ENCODE measurements around the gene IRAK2.

The IRAK2 gene

GRCh38 chr3:10286133-10286524, 121.4 kb downstream of the IRAK2 start:
- Mint-ChIP-seq H3K27me3 (no peaks in the 10 kb centered on the region), H3K27ac (no peak overlapping the region), H3K9me3 (no peaks in the 10 kb centered on the region), H3K4me1 (peaks cover 27% of the 10 kb centered on the region), H3K36me3 (peaks cover 31% of the 10 kb centered on the region), H3K4me3 (no peak overlapping the region)
- CTCF ChIA-PET, result interaction anchor here (0.9 to 4.5 kb wide), 6 partner anchors 12 to 354 kb away, joined by 3 to 18 read pairs (median 4); no protein-coding TSS in a partner anchor
- no peak for DNase-seq

- Mint-ChIP-seq H3K4me1 (peaks cover 32% of the 10 kb centered on the region), H3K36me3 (peaks cover 31% of the 10 kb centered on the region), H3K9me3 (no peaks in the 10 kb centered on the region), H3K4me3 (no peak overlapping the region), H3K27ac (no peak overlapping the region), H3K27me3 (no peaks in the 10 kb centered on the region)
- DNase-seq, result peak; percentile 61
- CTCF ChIA-PET, result interaction anchor here (0.8 to 4.5 kb wide), 9 partner anchors 12 to 355 kb away, joined by 3 to 18 read pairs (median 4); no protein-coding TSS in a partner anchor
Measured at GRCh38 chr3:10286596-10287295, 122.0 kb downstream of the IRAK2 start.

- peak; percentile 6 for DNase-seq
- H3K4me3 Mint-ChIP-seq, result no peak overlapping the region
- no peaks in the 10 kb centered on the region for H3K27me3 Mint-ChIP-seq
- no peak overlapping the region for H3K27ac Mint-ChIP-seq
- CTCF ChIA-PET, result interaction anchor here (0.8 to 4.5 kb wide), 5 partner anchors 24 to 356 kb away, joined by 3 to 18 read pairs (median 3); no protein-coding TSS in a partner anchor
- H3K4me1 Mint-ChIP-seq, result peaks cover 39% of the 10 kb centered on the region
- H3K36me3 Mint-ChIP-seq, result peaks cover 31% of the 10 kb centered on the region
- no peaks in the 10 kb centered on the region for H3K9me3 Mint-ChIP-seq
Measured at GRCh38 chr3:10287936-10288574, 123.3 kb downstream of the IRAK2 start.

- Mint-ChIP-seq H3K27ac (peak overlapping the region; percentile 58), H3K4me3 (no peak overlapping the region), H3K9me3 (no peaks in the 10 kb centered on the region), H3K36me3 (peaks cover 29% of the 10 kb centered on the region), H3K4me1 (peaks cover 36% of the 10 kb centered on the region), H3K27me3 (no peaks in the 10 kb centered on the region)
- CTCF ChIA-PET, result no interaction called here
- DNase-seq, result peak; percentile 15
Measured at GRCh38 chr3:10288575-10288960, 123.8 kb downstream of the IRAK2 start.

- H3K27ac Mint-ChIP-seq, result no peak overlapping the region
Measured at GRCh38 chr3:10289077-10289476, 124.4 kb downstream of the IRAK2 start.

GRCh38 chr3:10289787-10290355, 125.2 kb downstream of the IRAK2 start:
- Mint-ChIP-seq H3K36me3 (peaks cover 27% of the 10 kb centered on the region), H3K27ac (no peak overlapping the region), H3K9me3 (no peaks in the 10 kb centered on the region), H3K4me3 (no peak overlapping the region), H3K4me1 (peaks cover 23% of the 10 kb centered on the region), H3K27me3 (no peaks in the 10 kb centered on the region)
- DNase-seq, result peak; percentile 13
- CTCF ChIA-PET, result interaction anchor here (0.6 kb wide), 1 partner anchor 76 kb away, joined by 4 read pairs; no protein-coding TSS in a partner anchor

More at GRCh38 chr3:10289077-10289476, 124.4 kb downstream of the IRAK2 start:
- no peaks in the 10 kb centered on the region for H3K9me3 Mint-ChIP-seq
- H3K36me3 Mint-ChIP-seq, result peaks cover 27% of the 10 kb centered on the region
- H3K4me3 Mint-ChIP-seq, result no peak overlapping the region
- peak; percentile 8 for DNase-seq
- CTCF ChIA-PET, result no interaction called here
- H3K27me3 Mint-ChIP-seq, result no peaks in the 10 kb centered on the region
- H3K4me1 Mint-ChIP-seq, result peaks cover 31% of the 10 kb centered on the region

- Mint-ChIP-seq H3K9me3 (no peaks in the 10 kb centered on the region), H3K4me1 (peaks cover 18% of the 10 kb centered on the region), H3K27me3 (no peaks in the 10 kb centered on the region), H3K27ac (no peak overlapping the region), H3K36me3 (peaks cover 28% of the 10 kb centered on the region), H3K4me3 (no peak overlapping the region)
- CTCF ChIA-PET, result no interaction called here
- peak; percentile 13 for DNase-seq
Measured at GRCh38 chr3:10290481-10291176, 125.9 kb downstream of the IRAK2 start.

- Mint-ChIP-seq H3K27ac (peak overlapping the region; percentile 67), H3K4me3 (no peak overlapping the region), H3K9me3 (no peaks in the 10 kb centered on the region), H3K36me3 (peaks cover 31% of the 10 kb centered on the region), H3K4me1 (peaks cover 15% of the 10 kb centered on the region), H3K27me3 (no peaks in the 10 kb centered on the region)
- CTCF ChIA-PET, result interaction anchor here (0.8 kb wide), 1 partner anchor 465 kb away, joined by 3 read pairs; no protein-coding TSS in a partner anchor
- DNase-seq, result no peak
Measured at GRCh38 chr3:10291641-10292040, 126.9 kb downstream of the IRAK2 start.

- peaks cover 15% of the 10 kb centered on the region for H3K4me1 Mint-ChIP-seq
- H3K4me3 Mint-ChIP-seq, result no peak within 1 kb of the TSS
- H3K27ac Mint-ChIP-seq, result peak within 1 kb of the TSS; percentile 70
- CTCF ChIA-PET, result interaction anchor here (0.8 to 1.2 kb wide), 4 partner anchors 13 to 466 kb away, joined by 3 to 4 read pairs (median 3); no protein-coding TSS in a partner anchor
- no peaks in the 10 kb centered on the region for H3K9me3 Mint-ChIP-seq
- no peak for DNase-seq
- no peaks in the 10 kb centered on the region for H3K27me3 Mint-ChIP-seq
- peaks cover 38% of the 10 kb centered on the region for H3K36me3 Mint-ChIP-seq
Measured at GRCh38 chr3:10292505-10293419, 128.0 kb downstream of the IRAK2 start, which contains the start of gene GHRL. GHRL (minus strand) TSS chr3:10292947; CDS start chr3:10290180, 2,767 bp downstream.

Measured in activated naive CD4-positive, alpha-beta T cell treated with anti-CD3 and anti-CD28 coated beads, Interleukin-2, amount 10 ng/mL, durations not matched to agents 7 days and 5 days (primary cell).